K562 (cell line): Measurements from ENCODE around the gene OBSL1. TPM values are rescaled to one million over a fixed set of nuclear protein-coding genes. Genes with fewer than 3 reads are reported as not detected.

ENCODE experiments used
- ARID1B ChIP-seq: fragments of 450-650 bp; IDR thresholded peaks from 2 replicates; pipeline ENCODE4 v1.6.1; 2016; ENCODE audit warnings: antibody characterized with exemption, mild to moderate bottlenecking, inconsistent platforms
- BCOR ChIP-seq: fragments of 450-650 bp; IDR thresholded peaks from 2 replicates; pipeline ENCODE4 v1.6.1; 2016
- BRF2 ChIP-seq: IDR thresholded peaks from 3 replicates; pipeline ENCODE4 v1.6.1; 2011; ENCODE audit warnings: borderline replicate concordance, mild to moderate bottlenecking; ENCODE audit not compliant: insufficient read length, insufficient read depth
- DIDO1 ChIP-seq: fragments of 450-650 bp; IDR thresholded peaks from 2 replicates; pipeline ENCODE4 v1.6.1; 2016; ENCODE audit warnings: low read depth, missing biosample characterization, missing genetic modification characterization
- E2F3 ChIP-seq: fragments of 250-450 bp; sonication (Bioruptor Pico); IDR thresholded peaks from 2 replicates; pipeline ENCODE4 v1.4.0; 2020; ENCODE audit warnings: mild to moderate bottlenecking
- ETS2 ChIP-seq: IDR thresholded peaks from 2 replicates; pipeline ENCODE4 v1.6.1; 2016; ENCODE audit warnings: borderline replicate concordance, missing genetic modification characterization, mild to moderate bottlenecking, moderate library complexity, missing compliant biosample characterization; ENCODE audit not compliant: poor library complexity, severe bottlenecking
- HES1 ChIP-seq: fragments of 450-650 bp; IDR thresholded peaks from 2 replicates; pipeline ENCODE4 v1.6.1; 2016; ENCODE audit warnings: low read depth, mild to moderate bottlenecking, moderate library complexity
- ID3 ChIP-seq, 2 experiments: fragments of 250-450 bp in 1 of 2; fragments of 450-650 bp in 1 of 2; sonication (Bioruptor Pico) in 1 of 2; IDR thresholded peaks; 2 replicates each; pipeline versions ENCODE4 v1.6.1 to v1.8.0; 2016 to 2021; ENCODE audit warnings: mild to moderate bottlenecking in 2 of 2, moderate library complexity in 2 of 2, missing compliant biosample characterization in 1 of 2, missing genetic modification characterization in 1 of 2
- NBN ChIP-seq: fragments of 450-650 bp; IDR thresholded peaks from 2 replicates; pipeline ENCODE4 v1.6.1; 2016; ENCODE audit warnings: low read depth, mild to moderate bottlenecking
- NFE2L1 ChIP-seq: fragments of 450-650 bp; IDR thresholded peaks from 2 replicates; pipeline ENCODE4 v1.6.1; 2016; ENCODE audit warnings: missing genetic modification characterization, low read depth, mild to moderate bottlenecking, missing compliant biosample characterization, moderate library complexity, borderline replicate concordance
- PCBP1 ChIP-seq: fragments of 200-400 bp; formaldehyde crosslinking; IDR thresholded peaks from 2 replicates; pipeline ENCODE4 v1.6.1; 2018; ENCODE audit warnings: mild to moderate bottlenecking, low read depth, low read length; ENCODE audit not compliant: poor library complexity, severe bottlenecking
- POLR2G ChIP-seq: fragments of 200-400 bp; formaldehyde crosslinking; IDR thresholded peaks from 2 replicates; pipeline ENCODE4 v1.6.1; 2017; ENCODE audit warnings: low read depth, mild to moderate bottlenecking, antibody characterized with exemption, low read length, moderate library complexity
- SAFB ChIP-seq: fragments of 200-400 bp; formaldehyde crosslinking; IDR thresholded peaks from 2 replicates; pipeline ENCODE4 v1.6.1; 2017; ENCODE audit warnings: low read depth, low read length, borderline replicate concordance
- SAP30 ChIP-seq: fragments of 200-600 bp; sonication (generic); IDR thresholded peaks from 2 replicates; pipeline ENCODE4 v1.6.1; 2012; ENCODE audit warnings: borderline replicate concordance, low read depth, mild to moderate bottlenecking, moderate library complexity, low read length, control low read depth, inconsistent platforms; ENCODE audit not compliant: insufficient read depth, poor library complexity, severe bottlenecking
- TCF15 ChIP-seq: fragments of 250-450 bp; sonication (Bioruptor Pico); IDR thresholded peaks from 2 replicates; pipeline ENCODE4 v1.8.0; 2022; ENCODE audit warnings: moderate library complexity, mild to moderate bottlenecking, inconsistent platforms
- USF1 ChIP-seq: sonication (generic); formaldehyde crosslinking; IDR thresholded peaks from 2 replicates; pipeline ENCODE4 v1.9.0; 2022; ENCODE audit warnings: mild to moderate bottlenecking, missing genetic modification reagents
- USF2 ChIP-seq: sonication (generic); formaldehyde crosslinking; IDR thresholded peaks from 2 replicates; pipeline ENCODE4 v1.5.0; 2020; ENCODE audit warnings: missing genetic modification reagents
- ZNF347 ChIP-seq: fragments of 450-650 bp; formaldehyde crosslinking; IDR thresholded peaks from 2 replicates; pipeline ENCODE4 v1.4.0; 2020; ENCODE audit warnings: low read depth, mild to moderate bottlenecking, moderate library complexity
- ZNF449 ChIP-seq: fragments of 250-450 bp; sonication (Bioruptor Pico); IDR thresholded peaks from 2 replicates; pipeline ENCODE4 v1.8.0; 2022; ENCODE audit warnings: moderate library complexity, mild to moderate bottlenecking, inconsistent platforms
- polyA plus RNA-seq, 8 experiments: library from polyadenylated mRNA; depleted of rRNA in 4 of 8; stranded (reverse) in 5 of 8; unstranded in 3 of 8; fragments of >200 nt; fragmentation: Nextera tagmentation in 2 of 8; fragmentation: Illumina TruSeq in 1 of 8; extraction: Ambion mirVana in 2 of 8; extraction: Trizol in 1 of 8; gene quantifications; 2 replicates each; pipeline versions ENCODE4 v1.2.1 to v1.2.3, GENCODE V29; 2011 to 2014; ENCODE audit warnings: inconsistent platforms in 1 of 8, missing spikeins in 1 of 8
- total RNA-seq, 7 experiments: library from RNA; depleted of rRNA in 6 of 7; stranded (reverse); fragments of >200 nt in 6 of 7; fragmentation: Illumina TruSeq in 2 of 7; extraction: Trizol in 2 of 7; gene quantifications; 2 replicates each; pipeline versions ENCODE4 v1.2.1 to v1.2.3, GENCODE V29; 2011 to 2021; ENCODE audit warnings: low replicate concordance in 1 of 7

OBSL1 gene
- total and polyA plus RNA-seq, 9 of the 15 experiments (the other 6 are each of a cell fraction or from before 2014, with no cell fraction given): 1.2 to 26.6 (median 8.6) TPM

GRCh38 chr2:219514196-219514761 lies 57.1 kb downstream of the OBSL1 start, which contains the start of gene ASIC4 (continued):
- TF ChIP-seq ZNF449 (CRISPR knock-in tag) (peak; percentile 42; the same call in 1 of the 2 replicates), ETS2 (tag) (no peak), PCBP1 (peak; percentile 82), E2F3 (peak; percentile 50; the same call in 1 of the 2 replicates), USF2 (CRISPR knock-in tag) (no peak), ARID1B (peak; percentile 98), ZNF347 (CRISPR knock-in tag) (no peak), SAFB (peak; percentile 83), SAP30 (peak; percentile 12), BRF2 (no peak), POLR2G (peak; percentile 81), USF1 (CRISPR knock-in tag) (no peak), TCF15 (CRISPR knock-in tag) (no peak), NFE2L1 (tag) (no peak), DIDO1 (tag) (no peak), HES1 (peak; percentile 98), ID3 (CRISPR knock-in tag; IDR thresholded peaks at IDR 0.05) (no peak), ID3 (tag; IDR thresholded peaks at IDR 0.05) (no peak), BCOR (peak; percentile 98), NBN (peak; percentile 83)
